ENCODE data around the gene CPEB3. TPM values are rescaled to one million over a fixed set of nuclear protein-coding genes. Genes with fewer than 3 reads are reported as not detected.

Gene CPEB3
- total and polyA plus RNA-seq, 4 donors = 2.1 to 8.4 (median 5.1) TPM

GRCh38 chr10:92003258-92003657 is 287.6 kb downstream of the CPEB3 start:
- no peaks in the 10 kb centered on the region for H3K27me3 ChIP-seq (ENCODE audit: control insufficient read depth in 4 of 4, insufficient read depth in 4 of 4, low read length in 3 of 4)
- H3K27ac ChIP-seq (ENCODE audit: low read depth in 1 of 2, low read length in 2 of 2) = no peak overlapping the region
- peaks cover 2 to 9% (median 3%) of the 10 kb centered on the region in 4 donors for H3K36me3 ChIP-seq (ENCODE audit: control insufficient read depth in 4 of 4, insufficient read depth in 3 of 4, low read depth in 1 of 4, low read length in 3 of 4)
- TF ChIP-seq HNF4G (IDR thresholded peaks at IDR 0.05) (no peak), FOXA1 (IDR thresholded peaks at IDR 0.05) (no peak), TAF1 (conservative IDR thresholded peaks at IDR 0.05) (no peak), ZBTB33 (IDR thresholded peaks at IDR 0.05) (no peak), REST (IDR thresholded peaks at IDR 0.05) (no peak), SP1 (IDR thresholded peaks at IDR 0.05) (no peak), RAD21 (IDR thresholded peaks at IDR 0.05) (no peak), NR2F2 (IDR thresholded peaks at IDR 0.05) (no peak), GABPA (IDR thresholded peaks at IDR 0.05 in 1 of 2, conservative IDR thresholded peaks at IDR 0.05 in 1 of 2) (no peak), ATF3 (IDR thresholded peaks at IDR 0.05) (no peak), RXRA (IDR thresholded peaks at IDR 0.05) (no peak)
- H3K4me1 ChIP-seq (ENCODE audit: control insufficient read depth in 4 of 4, insufficient read depth in 4 of 4, low read length in 3 of 4) = no peaks in the 10 kb centered on the region
- H3K4me3 ChIP-seq (ENCODE audit: low read depth in 1 of 3, low read length in 3 of 3) = no peak overlapping the region
- DNase-seq (ENCODE audit: low spot score) = no peak
- 92% methylated on average over 2 of the region's 2 CpGs for WGBS
- H3K9me3 ChIP-seq (ENCODE audit: control insufficient read depth in 4 of 4, low read length in 3 of 4) = no peaks in the 10 kb centered on the region
- no peak overlapping the region for H3K9ac ChIP-seq (ENCODE audit: low read depth in 1 of 2, low read length in 2 of 2)

GRCh38 chr10:92001995-92002394 is 288.9 kb downstream of the CPEB3 start:
- TF ChIP-seq RAD21 (IDR thresholded peaks at IDR 0.05) (no peak), REST (IDR thresholded peaks at IDR 0.05) (no peak), GABPA (IDR thresholded peaks at IDR 0.05 in 1 of 2, conservative IDR thresholded peaks at IDR 0.05 in 1 of 2) (no peak), MAX (IDR thresholded peaks at IDR 0.05) (no peak), HNF4A (conservative IDR thresholded peaks at IDR 0.05) (no peak), TAF1 (conservative IDR thresholded peaks at IDR 0.05) (no peak), ATF3 (IDR thresholded peaks at IDR 0.05) (no peak), ZBTB33 (IDR thresholded peaks at IDR 0.05) (no peak), SP1 (IDR thresholded peaks at IDR 0.05) (no peak), FOXA1 (IDR thresholded peaks at IDR 0.05) (no peak), YY1 (IDR thresholded peaks at IDR 0.05) (no peak), FOXA2 (IDR thresholded peaks at IDR 0.05) (no peak), HNF4G (IDR thresholded peaks at IDR 0.05) (no peak), NR2F2 (IDR thresholded peaks at IDR 0.05) (no peak), RXRA (IDR thresholded peaks at IDR 0.05) (no peak), JUND (IDR thresholded peaks at IDR 0.05) (no peak), CTCF (IDR thresholded peaks at IDR 0.05; ENCODE audit: low read depth, low read length, missing input control) (no peak)
- Histone ChIP-seq H3K4me1 (ENCODE audit: control insufficient read depth in 4 of 4, insufficient read depth in 4 of 4, low read length in 3 of 4) (no peaks in the 10 kb centered on the region), H3K36me3 (ENCODE audit: control insufficient read depth in 4 of 4, insufficient read depth in 3 of 4, low read depth in 1 of 4, low read length in 3 of 4) (peaks cover 8 to 15% (median 10%) of the 10 kb centered on the region in 4 donors), H3K27me3 (ENCODE audit: control insufficient read depth in 4 of 4, insufficient read depth in 4 of 4, low read length in 3 of 4) (no peaks in the 10 kb centered on the region), H3K9ac (ENCODE audit: low read depth in 1 of 2, low read length in 2 of 2) (no peak overlapping the region), H3K4me3 (ENCODE audit: low read depth in 1 of 3, low read length in 3 of 3) (no peak overlapping the region), H3K9me3 (ENCODE audit: control insufficient read depth in 4 of 4, low read length in 3 of 4) (no peaks in the 10 kb centered on the region), H3K27ac (ENCODE audit: low read depth in 1 of 2, low read length in 2 of 2) (no peak overlapping the region)
- WGBS = 96% methylated on average over 2 of the region's 2 CpGs
- no peak for DNase-seq (ENCODE audit: low spot score)

All from liver (tissue), 9 donors.